ENCODE results near the gene IRF2BP1.

IRF2BP1 gene

GRCh38 chr19:45885556-45886426 is at the start of gene IRF2BP1:
Gene IRF2BP1 (minus strand): TSS chr19:45886141. CDS start chr19:45885774, 367 bp downstream.
- peak; percentile 92 for DNase-seq

- DNase-seq, result no peak
Measured at GRCh38 chr19:45935267-45935666, 49.3 kb upstream of the IRF2BP1 start.

- no peak for DNase-seq
Measured at GRCh38 chr19:45934551-45935230, 48.8 kb upstream of the IRF2BP1 start.

- DNase-seq, result no peak
Measured at GRCh38 chr19:45933759-45934158, 47.8 kb upstream of the IRF2BP1 start.

GRCh38 chr19:45931055-45931454 is 45.1 kb upstream of the IRF2BP1 start:
- DNase-seq, result no peak

GRCh38 chr19:45929247-45929646 is 43.3 kb upstream of the IRF2BP1 start:
- no peak for DNase-seq

- peak; percentile 95 for DNase-seq
Measured at GRCh38 chr19:45927565-45928261, 41.8 kb upstream of the IRF2BP1 start.

GRCh38 chr19:45924891-45925447 is 39.0 kb upstream of the IRF2BP1 start:
- DNase-seq, result no peak

- no peak for DNase-seq
Measured at GRCh38 chr19:45922281-45922680, 36.3 kb upstream of the IRF2BP1 start.

GRCh38 chr19:45920458-45920857 is 34.5 kb upstream of the IRF2BP1 start:
- peak; percentile 46 for DNase-seq

GRCh38 chr19:45919678-45920077 is 33.7 kb upstream of the IRF2BP1 start:
- no peak for DNase-seq

GRCh38 chr19:45918721-45919120 is 32.8 kb upstream of the IRF2BP1 start:
- DNase-seq, result peak; percentile 28

- peak; percentile 73 for DNase-seq
Measured at GRCh38 chr19:45917421-45918091, 31.6 kb upstream of the IRF2BP1 start.

GRCh38 chr19:45913874-45914830 is 28.2 kb upstream of the IRF2BP1 start, which contains the start of gene NANOS2:
Gene NANOS2 (minus strand): TSS chr19:45914778. CDS start chr19:45914693, 85 bp downstream.
- peak; percentile 29 for DNase-seq

- no peak for DNase-seq
Measured at GRCh38 chr19:45911291-45911690, 25.4 kb upstream of the IRF2BP1 start.

GRCh38 chr19:45908956-45909355 is 23.0 kb upstream of the IRF2BP1 start:
- no peak for DNase-seq

GRCh38 chr19:45906221-45906620 is 20.3 kb upstream of the IRF2BP1 start:
- DNase-seq, result no peak

GRCh38 chr19:45905011-45905410 is 19.1 kb upstream of the IRF2BP1 start:
- no peak for DNase-seq

- DNase-seq, result peak; percentile 100
Measured at GRCh38 chr19:45902651-45903625, 17.0 kb upstream of the IRF2BP1 start.

All from activated CD4-positive, alpha-beta T cell treated with anti-CD3 and anti-CD28 coated beads, Interleukin-2, amount 50 U/mL, for 16 hours (primary cell).